Upper lobe of left lung (tissue), 6 donors: ENCODE results near the gene PPP5C. TPM values are rescaled to one million over a fixed set of nuclear protein-coding genes. Genes with fewer than 3 reads are reported as not detected.
"Not testable (repeated sequence)": the region's sequence is repeated elsewhere in the genome, so short reads cannot be mapped to it uniquely, and the experiment has no call there.

Source experiments
- ATAC-seq, 2 donors: fragments of 200-7000 bp; cut with Tn5 transposase; one replicate each; pipeline ENCODE4 v1.9.1; 2022; ENCODE audit warnings: mild to moderate bottlenecking in 2 of 2, moderate library complexity in 2 of 2; ENCODE audit not compliant: low FRiP score in 2 of 2
- DNase-seq, 2 donors: peaks; one replicate each; pipeline ENCODE4 v3.0.0-alpha.2; 2019 to 2020
- H3K27ac ChIP-seq, 4 donors: fragments of 200-600 bp; sonication (generic); one replicate each; pipeline ENCODE4 v1.5.1; 2016 to 2019
- H3K27me3 ChIP-seq, 4 donors: fragments of 200-600 bp; sonication (generic); one replicate each; pipeline ENCODE4 v1.5.1; 2017 to 2019
- H3K36me3 ChIP-seq, 4 donors: fragments of 200-600 bp; sonication (generic); one replicate each; pipeline ENCODE4 v1.5.1; 2016 to 2019
- H3K4me1 ChIP-seq, 4 donors: fragments of 200-600 bp; sonication (generic); one replicate each; pipeline ENCODE4 v1.5.1; 2018 to 2019
- H3K4me3 ChIP-seq, 4 donors: fragments of 200-600 bp; sonication (generic); one replicate each; pipeline ENCODE4 v1.5.1; 2017 to 2019; ENCODE audit warnings: mild to moderate bottlenecking in 2 of 4, moderate library complexity in 1 of 4
- H3K9me3 ChIP-seq, 4 donors: fragments of 200-600 bp; sonication (generic); one replicate each; pipeline ENCODE4 v1.5.1; 2018 to 2019
- EP300 ChIP-seq, 4 donors: sonication (generic); formaldehyde crosslinking; IDR thresholded peaks; one replicate each; pipeline ENCODE4 v1.5.1; 2017; ENCODE audit warnings: antibody characterized with exemption in 4 of 4, control low read depth in 2 of 4
- POLR2A ChIP-seq, 4 donors: fragments of 450-650 bp; IDR thresholded peaks; one replicate each; pipeline ENCODE4 v1.5.1; 2016 to 2017; ENCODE audit warnings: antibody characterized with exemption in 4 of 4, mild to moderate bottlenecking in 2 of 4
- POLR2AphosphoS5 ChIP-seq, 2 donors: sonication (generic); formaldehyde crosslinking; IDR thresholded peaks; one replicate each; pipeline ENCODE4 v1.5.1; 2017; ENCODE audit warnings: antibody characterized with exemption in 2 of 2
- WGBS, 2 donors: methylation state at CpG; one replicate each; pipeline ENCODE4 v1.1.5; 2017 to 2018; 5-methylcytosine and 5-hydroxymethylcytosine counted together
- small RNA-seq, 4 donors: library from RNA; depleted of rRNA; stranded (forward); fragments of <200 nt; gene quantifications; one replicate each; pipeline ENCODE3, GENCODE V24; 2016
- total RNA-seq, 6 donors: library from RNA; depleted of rRNA in 4 of 6; stranded (reverse); fragments of >200 nt in 4 of 6; gene quantifications; one replicate each; pipeline versions ENCODE4 v1.1.0 to v1.2.1, GENCODE V29; 2016 to 2021
- TF ChIP-seq, protein P1 (sequence below), 6 experiments: fragments of 450-650 bp in 4 of 6; fragments of 200-600 bp in 2 of 6; sonication (generic) in 2 of 6; IDR thresholded peaks; one replicate each; pipeline ENCODE4 v1.5.1; 2016 to 2019; ENCODE audit warnings: antibody characterized with exemption in 6 of 6
- donor health status: DM: no; HTN: no; CAD: no; lungs with moderate emphysema.
- donor health status: DM: no; HTN: yes; CAD: no; lungs with severe emphysema.

Gene PPP5C
- total RNA-seq, 6 donors from 2014 or later = 54.7 to 120 (median 66.0) TPM

DNA sequence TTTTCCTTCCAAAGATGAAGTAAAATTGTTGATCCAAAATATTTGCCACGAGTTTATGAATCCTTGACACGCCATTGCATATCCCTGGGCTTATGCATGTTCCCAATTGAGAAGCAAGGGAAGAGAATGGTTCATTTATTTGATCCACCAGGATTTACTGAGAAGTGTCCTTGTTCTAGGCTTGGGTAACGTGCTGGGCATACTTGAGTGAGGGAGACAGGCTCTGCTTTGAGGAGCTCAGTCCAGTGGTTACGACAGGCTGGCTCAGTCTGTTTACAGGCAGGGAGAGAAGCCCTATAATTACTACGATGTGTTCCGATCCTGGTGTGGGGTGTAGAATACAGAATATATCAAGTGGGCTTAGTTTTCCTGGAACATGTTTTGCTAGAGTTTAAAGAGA lies 88.1 kb downstream of the PPP5C start:
- WGBS, 2 donors = 44 to 46% methylated on average over 6 of the region's 6 CpGs
- TF ChIP-seq POLR2AphosphoS5 (IDR thresholded peaks at IDR 0.05) = no peak
- no peak for TF ChIP-seq POLR2A (IDR thresholded peaks at IDR 0.05)
- TF ChIP-seq, protein P1, sequence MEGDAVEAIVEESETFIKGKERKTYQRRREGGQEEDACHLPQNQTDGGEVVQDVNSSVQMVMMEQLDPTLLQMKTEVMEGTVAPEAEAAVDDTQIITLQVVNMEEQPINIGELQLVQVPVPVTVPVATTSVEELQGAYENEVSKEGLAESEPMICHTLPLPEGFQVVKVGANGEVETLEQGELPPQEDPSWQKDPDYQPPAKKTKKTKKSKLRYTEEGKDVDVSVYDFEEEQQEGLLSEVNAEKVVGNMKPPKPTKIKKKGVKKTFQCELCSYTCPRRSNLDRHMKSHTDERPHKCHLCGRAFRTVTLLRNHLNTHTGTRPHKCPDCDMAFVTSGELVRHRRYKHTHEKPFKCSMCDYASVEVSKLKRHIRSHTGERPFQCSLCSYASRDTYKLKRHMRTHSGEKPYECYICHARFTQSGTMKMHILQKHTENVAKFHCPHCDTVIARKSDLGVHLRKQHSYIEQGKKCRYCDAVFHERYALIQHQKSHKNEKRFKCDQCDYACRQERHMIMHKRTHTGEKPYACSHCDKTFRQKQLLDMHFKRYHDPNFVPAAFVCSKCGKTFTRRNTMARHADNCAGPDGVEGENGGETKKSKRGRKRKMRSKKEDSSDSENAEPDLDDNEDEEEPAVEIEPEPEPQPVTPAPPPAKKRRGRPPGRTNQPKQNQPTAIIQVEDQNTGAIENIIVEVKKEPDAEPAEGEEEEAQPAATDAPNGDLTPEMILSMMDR (IDR thresholded peaks at IDR 0.05) = no peak
- no peak for TF ChIP-seq EP300 (IDR thresholded peaks at IDR 0.05)
- Histone ChIP-seq H3K4me1 (no peaks in the 10 kb centered on the region), H3K4me3 (no peak overlapping the region), H3K36me3 (no peaks in the 10 kb centered on the region), H3K27ac (no peak overlapping the region), H3K27me3 (no peaks in the 10 kb centered on the region), H3K9me3 (no peaks in the 10 kb centered on the region)
- no peak for ATAC-seq
- no peak for DNase-seq

GRCh38 chr19:46435689-46436088 lies 88.8 kb downstream of the PPP5C start:
- H3K27ac ChIP-seq, DNase-seq, H3K9me3 ChIP-seq, H3K27me3 ChIP-seq, ATAC-seq, H3K4me3 ChIP-seq, H3K4me1 ChIP-seq, H3K36me3 ChIP-seq: not testable (repeated sequence)
- 93 to 96% methylated on average over 4 of the region's 4 CpGs for WGBS, 2 donors

Small RNAs within 50 kb of the gene (small RNA-seq; reads per million reads assigned to genes)
- 0 reads per million in 4 donors for gene RNU6-924P

Other genes with a start within 250 kb of the PPP5C start
- not detected for gene IGFL3, start 222.4 kb upstream of the PPP5C start, total RNA-seq
- under 1 TPM in 1 of 6 donors, not detected in 5; 0.51 TPM for gene IGFL2, start 198.8 kb upstream of the PPP5C start, total RNA-seq
- gene IGFL1, start 117.3 kb upstream of the PPP5C start, total RNA-seq = not detected
- gene HIF3A, start 50.0 kb upstream of the PPP5C start, total RNA-seq = 1,000 to 10,000 TPM in 1 of 6 donors, 100 to 1,000 TPM in 1, 10 to 100 TPM in 4; 42.3 to 1,057 (median 61.3) TPM
- gene CCDC8, start 66.5 kb downstream of the PPP5C start, total RNA-seq = 10 to 100 TPM in 2 of 6 donors, 1 to 10 TPM in 4; 6.0 to 14.3 (median 8.3) TPM
- under 1 TPM in 2 of 6 donors, not detected in 4; under 0.01 to 0.27 TPM for gene PNMA8C, start 81.8 kb downstream of the PPP5C start, total RNA-seq
- gene PNMA8A, start 124.5 kb downstream of the PPP5C start, total RNA-seq = 1 to 10 TPM in 5 of 6 donors, under 1 TPM in 1; 0.61 to 4.8 (median 2.2) TPM
- 1 to 10 TPM in 4 of 6 donors, under 1 TPM in 2; 0.39 to 2.7 (median 1.6) TPM for gene PNMA8B, start 148.8 kb downstream of the PPP5C start, total RNA-seq